WTC11 (cell line): ENCODE measurements around the gene DHRS4L2.

Experiments
- CTCF ChIP-seq: fragments of 200-600 bp; IDR thresholded peaks from 2 replicates; pipeline ENCODE4 v1.8.0; 2022; ENCODE audit warnings: antibody characterized with exemption
- KAT7 ChIP-seq: sonication (generic); formaldehyde crosslinking; IDR thresholded peaks from 2 replicates; pipeline ENCODE4 v1.8.1; 2023; ENCODE audit warnings: missing genetic modification reagents, mild to moderate bottlenecking, borderline replicate concordance

DNA sequence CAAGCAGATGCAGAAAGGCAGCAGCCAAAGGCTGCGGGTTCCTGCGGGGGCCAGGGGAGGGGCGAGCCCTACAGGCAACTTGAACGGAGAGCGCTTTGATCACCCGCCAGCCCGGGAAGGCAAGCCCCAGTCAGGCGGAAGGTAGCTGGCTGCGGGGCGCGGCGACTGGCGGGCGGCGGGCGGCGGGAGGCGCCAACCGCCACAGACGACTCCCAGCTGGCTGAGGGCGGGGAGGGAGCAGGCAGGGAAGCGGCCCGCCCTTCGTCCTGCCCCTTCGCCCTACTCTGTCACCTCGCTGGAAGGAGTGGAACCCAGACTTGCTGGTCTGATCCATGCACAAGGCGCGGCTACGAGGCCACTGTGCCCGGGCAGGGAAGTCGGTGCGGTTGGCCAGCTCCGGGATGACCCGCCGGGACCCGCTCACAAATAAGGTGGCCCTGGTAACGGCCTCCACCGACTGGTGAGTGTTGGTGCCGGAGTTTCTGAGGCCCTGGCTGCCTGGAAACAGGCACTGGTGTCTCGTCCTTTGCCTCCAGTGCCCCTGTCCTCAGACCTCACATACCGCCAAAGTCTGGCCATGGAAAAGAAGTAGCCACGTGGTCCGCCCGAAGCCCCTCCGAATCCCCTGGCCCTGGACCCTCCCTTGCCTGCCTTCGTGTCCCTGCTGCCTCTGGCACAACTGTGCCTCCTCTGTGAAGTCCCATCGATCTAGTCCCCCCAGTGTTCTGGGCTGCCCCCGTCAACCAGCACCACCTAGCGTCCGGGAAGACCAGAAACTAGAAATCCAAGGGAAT, 47.6 kb downstream of the DHRS4L2 start:
- peak; percentile 32; the same call in 1 of the 2 replicates for TF ChIP-seq KAT7 (CRISPR knock-in tag)
- peak; percentile 37 for TF ChIP-seq CTCF
